MM.1S (cell line): ENCODE data around the gene FDPS.

Experiments used
- DNase-seq: peaks from one replicate; pipeline ENCODE4 v3.0.0-alpha.2; 2015
- H2AFZ ChIP-seq: fragments of 300-600 bp; sonication (generic); 2 replicates; pipeline ENCODE4 v1.6.0; 2016; ENCODE audit warnings: antibody characterized with exemption, low read length
- H3F3A ChIP-seq: fragments of 300-600 bp; sonication (generic); 2 replicates; pipeline ENCODE4 v1.6.1; 2016; ENCODE audit warnings: mild to moderate bottlenecking, antibody characterized with exemption, low read length, moderate library complexity, mixed read lengths; ENCODE audit not compliant: insufficient read depth
- H3K27ac ChIP-seq: fragments of 300-600 bp; sonication (generic); 2 replicates; pipeline ENCODE4 v1.5.1; 2016; ENCODE audit warnings: mild to moderate bottlenecking, low read length
- H3K27me3 ChIP-seq: fragments of 300-600 bp; sonication (generic); replicated peaks from 2 replicates; pipeline ENCODE4 v1.6.0; 2016; ENCODE audit warnings: low read length; ENCODE audit not compliant: insufficient read depth
- H3K36me3 ChIP-seq: fragments of 300-600 bp; sonication (generic); replicated peaks from 2 replicates; pipeline ENCODE4 v1.6.1; 2016; ENCODE audit warnings: mild to moderate bottlenecking, low read length, mixed read lengths; ENCODE audit not compliant: insufficient read depth
- H3K4me1 ChIP-seq: fragments of 300-600 bp; sonication (generic); 2 replicates; pipeline ENCODE4 v1.6.1; 2016; ENCODE audit warnings: low read length, mixed read lengths
- H3K4me2 ChIP-seq: fragments of 300-600 bp; sonication (generic); 2 replicates; pipeline ENCODE4 v1.6.0; 2016; ENCODE audit warnings: low read depth, low read length
- H3K4me3 ChIP-seq: fragments of 300-600 bp; sonication (generic); 2 replicates; pipeline ENCODE4 v1.5.1; 2016; ENCODE audit warnings: low read length, mixed read lengths
- H3K79me2 ChIP-seq: fragments of 300-600 bp; sonication (generic); 2 replicates; pipeline ENCODE4 v1.6.1; 2016; ENCODE audit warnings: mixed run types, low read length, mixed read lengths
- H3K9ac ChIP-seq: fragments of 300-600 bp; sonication (generic); 2 replicates; pipeline ENCODE4 v1.6.1; 2016; ENCODE audit warnings: low read length, mixed read lengths
- H3K9me2 ChIP-seq: fragments of 300-600 bp; sonication (generic); replicated peaks from 2 replicates; pipeline ENCODE4 v1.6.1; 2016; ENCODE audit warnings: mild to moderate bottlenecking, low read length, mixed read lengths; ENCODE audit not compliant: insufficient read depth
- H3K9me3 ChIP-seq: fragments of 300-600 bp; sonication (generic); replicated peaks from 2 replicates; pipeline ENCODE4 v1.6.1; 2016; ENCODE audit warnings: mild to moderate bottlenecking, low read length, mixed read lengths; ENCODE audit not compliant: insufficient read depth
- H4K20me1 ChIP-seq: fragments of 300-600 bp; sonication (generic); 2 replicates; pipeline ENCODE4 v1.6.1; 2016; ENCODE audit warnings: mild to moderate bottlenecking, low read length, moderate library complexity, mixed read lengths; ENCODE audit not compliant: insufficient read depth
- EZH2 ChIP-seq: fragments of 300-600 bp; sonication (generic); optimal IDR thresholded peaks from 2 replicates; pipeline ENCODE3; 2017; ENCODE audit warnings: low read depth, mild to moderate bottlenecking, antibody characterized with exemption, low read length, mixed read lengths
- EZH2phosphoT487 ChIP-seq: fragments of 300-600 bp; sonication (generic); IDR thresholded peaks from 2 replicates; pipeline ENCODE4 v1.6.1; 2018; ENCODE audit warnings: antibody characterized with exemption, low read length
- TF ChIP-seq, protein P1 (sequence below): fragments of 300-600 bp; sonication (generic); IDR thresholded peaks from 2 replicates; pipeline ENCODE4 v1.5.1; 2016; ENCODE audit warnings: antibody characterized with exemption, low read length, mixed read lengths

FDPS gene

DNA sequence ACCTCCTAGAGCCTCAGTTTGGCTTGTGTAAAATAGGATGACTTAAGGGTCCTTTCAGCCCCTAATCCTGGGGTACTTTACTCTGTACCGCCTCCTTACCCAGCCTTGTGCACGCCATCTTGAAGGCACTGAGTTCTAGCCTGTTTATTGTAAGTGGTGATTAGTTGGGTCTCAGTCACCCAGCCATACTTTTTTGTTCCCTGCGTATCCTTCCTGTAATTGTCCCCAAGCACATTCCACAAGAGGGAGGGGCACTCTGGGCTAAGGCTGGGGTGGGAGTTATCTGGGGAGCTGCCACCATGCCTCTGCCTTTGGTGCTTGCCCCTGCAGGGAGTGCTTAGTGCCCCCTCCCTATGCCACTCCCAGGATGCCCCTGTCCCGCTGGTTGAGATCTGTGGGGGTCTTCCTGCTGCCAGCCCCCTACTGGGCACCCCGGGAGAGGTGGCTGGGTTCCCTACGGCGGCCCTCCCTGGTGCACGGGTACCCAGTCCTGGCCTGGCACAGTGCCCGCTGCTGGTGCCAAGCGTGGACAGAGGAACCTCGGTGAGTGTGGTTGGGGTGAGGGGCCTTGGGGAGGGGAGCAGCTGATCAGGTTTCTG is 856 bp downstream of the FDPS start:
- no peaks in the 10 kb centered on the region for H3K9me3 ChIP-seq
- H3K4me1 ChIP-seq = peaks cover 3% of the 10 kb centered on the region; the same call in 1 of the 2 replicates
- H3K9ac ChIP-seq = peak overlapping the region; percentile 88
- H3K27me3 ChIP-seq = no peaks in the 10 kb centered on the region
- H3K27ac ChIP-seq = peak overlapping the region; percentile 68; the same call in 1 of the 2 replicates
- no peaks in the 10 kb centered on the region for H3K9me2 ChIP-seq
- H3K4me2 ChIP-seq = peak overlapping the region; percentile 89
- peaks cover 9% of the 10 kb centered on the region for H3F3A ChIP-seq
- H2AFZ ChIP-seq = peak overlapping the region; percentile 58
- H3K4me3 ChIP-seq = peak overlapping the region; percentile 93
- H3K79me2 ChIP-seq = peaks cover 45% of the 10 kb centered on the region
- H4K20me1 ChIP-seq = no peaks in the 10 kb centered on the region
- TF ChIP-seq, protein P1, sequence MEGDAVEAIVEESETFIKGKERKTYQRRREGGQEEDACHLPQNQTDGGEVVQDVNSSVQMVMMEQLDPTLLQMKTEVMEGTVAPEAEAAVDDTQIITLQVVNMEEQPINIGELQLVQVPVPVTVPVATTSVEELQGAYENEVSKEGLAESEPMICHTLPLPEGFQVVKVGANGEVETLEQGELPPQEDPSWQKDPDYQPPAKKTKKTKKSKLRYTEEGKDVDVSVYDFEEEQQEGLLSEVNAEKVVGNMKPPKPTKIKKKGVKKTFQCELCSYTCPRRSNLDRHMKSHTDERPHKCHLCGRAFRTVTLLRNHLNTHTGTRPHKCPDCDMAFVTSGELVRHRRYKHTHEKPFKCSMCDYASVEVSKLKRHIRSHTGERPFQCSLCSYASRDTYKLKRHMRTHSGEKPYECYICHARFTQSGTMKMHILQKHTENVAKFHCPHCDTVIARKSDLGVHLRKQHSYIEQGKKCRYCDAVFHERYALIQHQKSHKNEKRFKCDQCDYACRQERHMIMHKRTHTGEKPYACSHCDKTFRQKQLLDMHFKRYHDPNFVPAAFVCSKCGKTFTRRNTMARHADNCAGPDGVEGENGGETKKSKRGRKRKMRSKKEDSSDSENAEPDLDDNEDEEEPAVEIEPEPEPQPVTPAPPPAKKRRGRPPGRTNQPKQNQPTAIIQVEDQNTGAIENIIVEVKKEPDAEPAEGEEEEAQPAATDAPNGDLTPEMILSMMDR = peak; percentile 18; the same call in 1 of the 2 replicates
- no peak for TF ChIP-seq EZH2phosphoT487
- no peak for TF ChIP-seq EZH2
- DNase-seq = peak; percentile 18
- H3K36me3 ChIP-seq = no peaks in the 10 kb centered on the region; the same call in none of the 2 replicates

DNA sequence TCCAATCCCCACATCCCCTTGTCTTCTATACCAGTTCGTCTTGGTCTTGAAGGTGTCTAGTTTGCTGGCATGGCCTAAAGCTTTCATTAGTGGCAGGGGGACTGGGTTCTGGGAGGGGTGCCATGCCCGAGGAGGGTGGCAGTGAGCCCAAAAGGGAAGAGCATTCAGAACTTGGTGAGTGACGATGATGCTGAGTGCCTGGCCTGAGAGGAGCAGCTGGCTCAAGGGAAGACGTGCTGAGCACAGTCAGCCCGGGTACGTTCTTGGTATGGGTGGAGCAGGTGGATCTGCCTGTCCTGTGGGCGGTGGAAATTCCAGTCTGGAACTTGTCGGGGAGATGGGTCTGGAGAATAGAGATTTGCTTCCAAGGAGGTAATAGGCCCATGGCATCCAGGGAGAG is 4.6 kb downstream of the FDPS start:
- TF ChIP-seq, protein P1 = no peak
- TF ChIP-seq EZH2 (no peak), EZH2phosphoT487 (no peak)
- H3K79me2 ChIP-seq = peaks cover 45% of the 10 kb centered on the region
- H3K4me2 ChIP-seq = no peak overlapping the region
- peaks cover 3% of the 10 kb centered on the region for H3K36me3 ChIP-seq
- H3K9ac ChIP-seq = no peak overlapping the region
- H4K20me1 ChIP-seq = no peaks in the 10 kb centered on the region
- no peaks in the 10 kb centered on the region for H3K27me3 ChIP-seq
- no peak overlapping the region for H3K4me3 ChIP-seq
- H3F3A ChIP-seq = peaks cover 10% of the 10 kb centered on the region
- no peaks in the 10 kb centered on the region for H3K9me2 ChIP-seq
- DNase-seq = no peak
- H3K4me1 ChIP-seq = peaks cover 3% of the 10 kb centered on the region; the same call in 1 of the 2 replicates
- H2AFZ ChIP-seq = no peak overlapping the region
- H3K9me3 ChIP-seq = no peaks in the 10 kb centered on the region
- no peak overlapping the region for H3K27ac ChIP-seq

DNA sequence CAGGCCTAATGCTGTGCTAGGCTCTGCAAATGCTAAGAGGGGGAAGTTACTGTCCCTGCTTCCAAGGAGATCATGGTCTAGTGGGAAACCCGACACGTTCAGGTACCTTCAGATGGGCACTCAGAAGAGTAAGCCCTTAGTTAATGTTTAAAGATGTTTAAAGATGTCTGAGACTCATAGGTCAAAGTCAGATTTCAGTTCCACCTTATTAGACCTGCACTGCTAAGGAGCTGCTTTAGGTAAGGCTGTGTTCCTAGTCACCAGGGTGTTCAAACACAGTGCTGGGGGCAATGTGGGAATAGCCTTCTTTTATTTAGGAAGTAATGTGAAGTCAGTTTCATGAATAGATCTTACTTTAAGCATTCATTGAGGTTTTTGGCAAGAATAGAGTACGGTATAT is 8.3 kb downstream of the FDPS start:
- peaks cover 28% of the 10 kb centered on the region for H3F3A ChIP-seq
- no peak overlapping the region for H3K4me3 ChIP-seq
- no peak overlapping the region for H3K9ac ChIP-seq
- peaks cover 14% of the 10 kb centered on the region for H3K79me2 ChIP-seq
- no peaks in the 10 kb centered on the region for H3K9me3 ChIP-seq
- no peaks in the 10 kb centered on the region for H4K20me1 ChIP-seq
- no peaks in the 10 kb centered on the region for H3K4me1 ChIP-seq
- H3K9me2 ChIP-seq = no peaks in the 10 kb centered on the region
- DNase-seq = no peak
- H3K27me3 ChIP-seq = no peaks in the 10 kb centered on the region
- no peak overlapping the region for H3K27ac ChIP-seq
- H3K4me2 ChIP-seq = no peak overlapping the region
- H3K36me3 ChIP-seq = peaks cover 7% of the 10 kb centered on the region
- H2AFZ ChIP-seq = no peak overlapping the region
- TF ChIP-seq, protein P1 = no peak
- TF ChIP-seq EZH2 = no peak
- no peak for TF ChIP-seq EZH2phosphoT487
